ENCODE data around the gene POU6F2. TPM values are rescaled to one million over a fixed set of nuclear protein-coding genes. Genes with fewer than 3 reads are reported as not detected.

POU6F2 gene
- total and polyA plus RNA-seq, 2 experiments from 2014 or later = not detected

GRCh38 chr7:39069896-39070881 is 92.5 kb downstream of the POU6F2 start:
- no peak overlapping the region for H3K4me3 ChIP-seq
- no peaks in the 10 kb centered on the region for H4K20me1 ChIP-seq (ENCODE audit: insufficient read depth)
- no peak for DNase-seq
- no peak overlapping the region for H3K4me2 ChIP-seq (ENCODE audit: unreplicated experiment)
- WGBS, 2 experiments (ENCODE audit: low coverage in 1 of 2, low lambda C conversion rate in 2 of 2, missing lambda C conversion rate in 2 of 2) = 34 to 47% methylated on average over 10 to 11 of the region's 11 CpGs
- H3K27me3 ChIP-seq (replicated peaks; ENCODE audit: insufficient read depth) = no peaks in the 10 kb centered on the region
- H3K9ac ChIP-seq = no peak overlapping the region
- H2AFZ ChIP-seq = no peak overlapping the region
- H3K36me3 ChIP-seq (ENCODE audit: low read depth) = no peaks in the 10 kb centered on the region
- H3K27ac ChIP-seq = no peak overlapping the region
- H3F3A ChIP-seq (ENCODE audit: insufficient read depth) = no peaks in the 10 kb centered on the region
- no peaks in the 10 kb centered on the region; the same call in 1 of the 2 replicates for H3K9me2 ChIP-seq (ENCODE audit: insufficient read depth)
- TF ChIP-seq EZH2phosphoT487 (IDR thresholded peaks at IDR 0.05; ENCODE audit: insufficient read depth, low read depth) (no peak), EZH2 (IDR thresholded peaks at IDR 0.05; ENCODE audit: insufficient read depth, poor library complexity, severe bottlenecking) (no peak)
- in situ Hi-C loops (cut with MboI) = no loop called here
- no peaks in the 10 kb centered on the region for H3K4me1 ChIP-seq (ENCODE audit: insufficient read depth)
- H3K9me3 ChIP-seq (ENCODE audit: low read depth) = no peaks in the 10 kb centered on the region
- no peaks in the 10 kb centered on the region for H3K79me2 ChIP-seq (ENCODE audit: insufficient read depth)

DNA sequence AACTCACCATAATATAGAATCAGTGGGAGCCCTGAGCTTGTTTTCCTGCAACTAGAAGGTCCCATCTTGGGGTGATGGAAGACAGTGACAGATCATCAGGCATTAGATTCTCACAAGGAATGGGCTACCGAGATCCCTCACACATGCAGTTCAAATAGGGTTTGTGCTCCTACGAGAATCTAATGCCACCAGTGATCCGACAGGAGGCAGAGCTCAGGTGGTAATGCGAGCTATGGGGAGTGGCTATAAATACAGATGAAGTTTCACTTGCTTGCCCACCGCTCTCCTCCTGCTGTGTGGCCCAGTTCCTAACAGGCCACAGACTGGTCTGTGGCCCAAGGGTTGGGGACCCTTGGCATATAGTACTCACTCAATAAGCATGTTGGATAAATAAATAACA is 93.4 kb downstream of the POU6F2 start:
- TF ChIP-seq EZH2phosphoT487 (IDR thresholded peaks at IDR 0.05; ENCODE audit: insufficient read depth, low read depth) = no peak
- TF ChIP-seq EZH2 (IDR thresholded peaks at IDR 0.05; ENCODE audit: insufficient read depth, poor library complexity, severe bottlenecking) = no peak
- Histone ChIP-seq H3K27me3 (replicated peaks; ENCODE audit: insufficient read depth) (no peaks in the 10 kb centered on the region), H3F3A (ENCODE audit: insufficient read depth) (no peaks in the 10 kb centered on the region), H2AFZ (no peak overlapping the region), H3K9ac (no peak overlapping the region), H3K4me1 (ENCODE audit: insufficient read depth) (no peaks in the 10 kb centered on the region), H3K4me2 (ENCODE audit: unreplicated experiment) (no peak overlapping the region), H3K4me3 (no peak overlapping the region), H3K36me3 (ENCODE audit: low read depth) (no peaks in the 10 kb centered on the region), H4K20me1 (ENCODE audit: insufficient read depth) (no peaks in the 10 kb centered on the region), H3K27ac (no peak overlapping the region), H3K9me3 (ENCODE audit: low read depth) (no peaks in the 10 kb centered on the region), H3K9me2 (ENCODE audit: insufficient read depth) (no peaks in the 10 kb centered on the region; the same call in 1 of the 2 replicates), H3K79me2 (ENCODE audit: insufficient read depth) (no peaks in the 10 kb centered on the region)
- 69 to 72% methylated on average over 5 of the region's 5 CpGs for WGBS, 2 experiments (ENCODE audit: low coverage in 1 of 2, low lambda C conversion rate in 2 of 2, missing lambda C conversion rate in 2 of 2)
- in situ Hi-C loops (cut with MboI) = no loop called here
- DNase-seq = no peak

- no peak overlapping the region for H3K27ac ChIP-seq
- no peaks in the 10 kb centered on the region for H3K79me2 ChIP-seq (ENCODE audit: insufficient read depth)
- no peaks in the 10 kb centered on the region for H3K4me1 ChIP-seq (ENCODE audit: insufficient read depth)
- H3K9me2 ChIP-seq (ENCODE audit: insufficient read depth) = no peaks in the 10 kb centered on the region
- H3F3A ChIP-seq (ENCODE audit: insufficient read depth) = no peaks in the 10 kb centered on the region
- in situ Hi-C loops (cut with MboI) = no loop called here
- no peaks in the 10 kb centered on the region for H3K36me3 ChIP-seq (ENCODE audit: low read depth)
- no peak overlapping the region for H2AFZ ChIP-seq
- peak; percentile 5 for DNase-seq
- no peaks in the 10 kb centered on the region for H3K27me3 ChIP-seq (replicated peaks; ENCODE audit: insufficient read depth)
- H3K9ac ChIP-seq = no peak overlapping the region
- H3K9me3 ChIP-seq (ENCODE audit: low read depth) = no peaks in the 10 kb centered on the region
- WGBS, 2 experiments (ENCODE audit: low coverage in 1 of 2, low lambda C conversion rate in 2 of 2, missing lambda C conversion rate in 2 of 2) = 12% methylated on average over 8 of the region's 8 CpGs
- no peaks in the 10 kb centered on the region for H4K20me1 ChIP-seq (ENCODE audit: insufficient read depth)
- H3K4me2 ChIP-seq (ENCODE audit: unreplicated experiment) = no peak overlapping the region
- no peak for TF ChIP-seq EZH2phosphoT487 (IDR thresholded peaks at IDR 0.05; ENCODE audit: insufficient read depth, low read depth)
- no peak for TF ChIP-seq EZH2 (IDR thresholded peaks at IDR 0.05; ENCODE audit: insufficient read depth, poor library complexity, severe bottlenecking)
- H3K4me3 ChIP-seq = no peak overlapping the region
These were observed 95.7 kb downstream of the POU6F2 start for GRCh38 chr7:39073432-39073831.

GRCh38 chr7:39075210-39075609 is 97.5 kb downstream of the POU6F2 start:
- 33% methylated on average over 1 of the region's 1 CpG for WGBS, 2 experiments (ENCODE audit: low coverage in 1 of 2, low lambda C conversion rate in 2 of 2, missing lambda C conversion rate in 2 of 2)
- TF ChIP-seq EZH2 (IDR thresholded peaks at IDR 0.05; ENCODE audit: insufficient read depth, poor library complexity, severe bottlenecking) (no peak), EZH2phosphoT487 (IDR thresholded peaks at IDR 0.05; ENCODE audit: insufficient read depth, low read depth) (no peak)
- H3K36me3 ChIP-seq (ENCODE audit: low read depth) = no peaks in the 10 kb centered on the region
- no peak overlapping the region for H2AFZ ChIP-seq
- in situ Hi-C loops (cut with MboI) = no loop called here
- H4K20me1 ChIP-seq (ENCODE audit: insufficient read depth) = no peaks in the 10 kb centered on the region
- no peak overlapping the region for H3K27ac ChIP-seq
- H3K9ac ChIP-seq = no peak overlapping the region
- no peaks in the 10 kb centered on the region for H3K9me2 ChIP-seq (ENCODE audit: insufficient read depth)
- no peak overlapping the region for H3K4me3 ChIP-seq
- no peaks in the 10 kb centered on the region for H3K79me2 ChIP-seq (ENCODE audit: insufficient read depth)
- H3F3A ChIP-seq (ENCODE audit: insufficient read depth) = no peaks in the 10 kb centered on the region
- H3K27me3 ChIP-seq (replicated peaks; ENCODE audit: insufficient read depth) = no peaks in the 10 kb centered on the region
- DNase-seq = peak; percentile 28
- no peak overlapping the region for H3K4me2 ChIP-seq (ENCODE audit: unreplicated experiment)
- no peaks in the 10 kb centered on the region for H3K4me1 ChIP-seq (ENCODE audit: insufficient read depth)
- no peaks in the 10 kb centered on the region for H3K9me3 ChIP-seq (ENCODE audit: low read depth)
